ENCODE measurements around the gene MEA1.
A peak's percentile ranks its signal among the peaks of the same experiment; 100 is the strongest.

The MEA1 gene

GRCh38 chr6:42969431-42969830, 44.3 kb downstream of the MEA1 start:
- DNase-seq, result peak in 1 of 2 donors; percentile 17

GRCh38 chr6:42968783-42969182, 45.0 kb downstream of the MEA1 start:
- no peak for DNase-seq

GRCh38 chr6:42968126-42968701, 45.5 kb downstream of the MEA1 start:
- DNase-seq, result no peak

GRCh38 chr6:42967228-42967627, 46.5 kb downstream of the MEA1 start:
- DNase-seq, result no peak

- peak; percentile 26 to 50 for DNase-seq
Observed at GRCh38 chr6:42966571-42966970, 47.2 kb downstream of the MEA1 start.

- DNase-seq, result peak; percentile 33 to 60
Observed at GRCh38 chr6:42963855-42964605, 49.7 kb downstream of the MEA1 start.

GRCh38 chr6:42963179-42963854, 50.4 kb downstream of the MEA1 start:
- no peak for DNase-seq

- DNase-seq, result no peak
Observed at GRCh38 chr6:42962502-42963178, 51.1 kb downstream of the MEA1 start.

GRCh38 chr6:42962096-42962495, 51.6 kb downstream of the MEA1 start:
- no peak for DNase-seq
